K562 (cell line): ENCODE measurements around the gene ANK3. TPM values are rescaled to one million over a fixed set of nuclear protein-coding genes. Genes with fewer than 3 reads are reported as not detected.

Experiments
- ATAC-seq: fragments of 200-7000 bp; cut with Tn5 transposase; 3 replicates; pipeline ENCODE4 v1.9.1; 2020; ENCODE audit warnings: moderate library complexity
- BruUV-seq: library from RNA; stranded (reverse); fragments of 400-500 nt; replicated peaks from 2 replicates; lab custom pipeline; 2021; lab: Mats Ljungman, UMichigan
- CTCF ChIA-PET: fragments of 300-600 bp; formaldehyde crosslinking; extraction: SDS; loops from one replicate; lab custom pipeline; 2021; ENCODE audit warnings: low intra/inter-chr PET ratio; lab: Yijun Ruan, JAX
- POLR2A ChIA-PET: fragments of 300-600, 350-650 bp; sonication (Branson Sonifier 250); formaldehyde crosslinking; extraction: SDS; loops from one replicate; lab custom pipeline; 2021; ENCODE audit warnings: antibody characterized with exemption, inconsistent platforms; lab: Yijun Ruan, JAX
- DNase-seq, 4 experiments: peaks; one replicate each; pipeline versions ENCODE4 v3.0.0 to v3.0.0-alpha.2; 2011 to 2018; ENCODE audit warnings: low spot score in 3 of 4, mixed read lengths in 3 of 4; ENCODE audit errors: extremely low read depth in 1 of 4
- FAIRE-seq: peaks from 2 replicates; lab custom pipeline; 2011; peaks lifted over from hg19 to GRCh38; lab: Jason Lieb, UNC
- H2AFZ ChIP-seq: 2 replicates; pipeline ENCODE4 v1.6.0; 2011; ENCODE audit warnings: low read depth, low read length, control low read depth, inconsistent platforms
- H3K27ac ChIP-seq: fragments of 200-600 bp; 3 replicates; pipeline ENCODE4 v1.8.0; 2011; ENCODE audit warnings: low read depth, mild to moderate bottlenecking, control low read depth, inconsistent platforms, low read length, moderate library complexity, mixed read lengths; ENCODE audit errors: extremely low read depth
- H3K27me3 ChIP-seq, 2 experiments: fragments of 300-600 bp in 1 of 2; 2 replicates in 1 of 2; 3 replicates in 1 of 2; pipeline versions ENCODE4 v1.6.0 to v1.8.0; 2011; ENCODE audit warnings: inconsistent platforms in 2 of 2, low read length in 2 of 2, mild to moderate bottlenecking in 1 of 2, mixed read lengths in 1 of 2, moderate library complexity in 1 of 2; ENCODE audit not compliant: control insufficient read depth in 2 of 2, insufficient read depth in 2 of 2
- H3K36me3 ChIP-seq: fragments of 300-600 bp; 3 replicates; pipeline ENCODE4 v1.8.0; 2011; ENCODE audit warnings: mild to moderate bottlenecking, low read length, inconsistent platforms; ENCODE audit not compliant: control insufficient read depth, insufficient read depth
- H3K4me1 ChIP-seq, 2 experiments: fragments of 200-600 bp in 1 of 2; replicated peaks in 1 of 2; 2 replicates in 1 of 2; 3 replicates in 1 of 2; pipeline versions ENCODE4 v1.5.1 to v1.8.0; 2011; ENCODE audit warnings: inconsistent platforms in 2 of 2, low read length in 2 of 2, mild to moderate bottlenecking in 1 of 2, mixed read lengths in 1 of 2, moderate library complexity in 1 of 2; ENCODE audit not compliant: control insufficient read depth in 2 of 2, insufficient read depth in 2 of 2
- H3K4me2 ChIP-seq: 2 replicates; pipeline ENCODE4 v1.6.1; 2011; ENCODE audit warnings: low read length, control low read depth, inconsistent platforms, mixed read lengths; ENCODE audit not compliant: insufficient read depth
- H3K4me3 ChIP-seq: fragments of 200-600 bp; sonication (generic), shearing (Covaris generic); 2 replicates; pipeline ENCODE4 v1.5.1; 2016; ENCODE audit warnings: control low read depth, inconsistent platforms
- H3K79me2 ChIP-seq: fragments of 200-600 bp; 3 replicates; pipeline ENCODE4 v1.8.0; 2011; ENCODE audit warnings: low read length, inconsistent platforms; ENCODE audit not compliant: control insufficient read depth, insufficient read depth
- H3K9ac ChIP-seq, 2 experiments: 2 replicates each; pipeline versions ENCODE4 v1.6.0 to v1.6.1; 2011; ENCODE audit warnings: low read depth in 2 of 2, low read length in 2 of 2, control low read depth in 1 of 2, inconsistent platforms in 1 of 2, mild to moderate bottlenecking in 1 of 2, mixed read lengths in 1 of 2; ENCODE audit not compliant: insufficient read depth in 1 of 2
- H3K9me1 ChIP-seq: one replicate; pipeline ENCODE4 v1.6.0; 2011; ENCODE audit warnings: inconsistent platforms, mild to moderate bottlenecking, low read length, moderate library complexity; ENCODE audit not compliant: control insufficient read depth, insufficient read depth
- H3K9me3 ChIP-seq: replicated peaks from 2 replicates; pipeline ENCODE4 v1.5.1; 2011; ENCODE audit warnings: low read depth, low read length, inconsistent platforms; ENCODE audit not compliant: control insufficient read depth, insufficient read depth
- H4K20me1 ChIP-seq: replicated peaks from 2 replicates; pipeline ENCODE4 v1.6.1; 2011; ENCODE audit warnings: low read length, inconsistent platforms, mixed read lengths; ENCODE audit not compliant: control insufficient read depth, insufficient read depth
- ARHGAP35 ChIP-seq: fragments of 450-650 bp; IDR thresholded peaks from 2 replicates; pipeline ENCODE4 v1.6.1; 2018; ENCODE audit not compliant: partially characterized antibody
- EP300 ChIP-seq: IDR thresholded peaks from 2 replicates; pipeline ENCODE4 v1.6.1; 2012; ENCODE audit warnings: low read length, improper control_type of control experiment
- EZH2 ChIP-seq: IDR thresholded peaks from 2 replicates; pipeline ENCODE4 v1.6.1; 2012; ENCODE audit warnings: low read depth, mild to moderate bottlenecking, inconsistent platforms, low read length, borderline replicate concordance
- FOXA1 ChIP-seq: fragments of 450-650 bp; IDR thresholded peaks from 2 replicates; pipeline ENCODE4 v1.6.1; 2016; ENCODE audit warnings: mild to moderate bottlenecking, borderline replicate concordance
- HDAC3 ChIP-seq: fragments of 450-650 bp; IDR thresholded peaks from 2 replicates; pipeline ENCODE4 v1.6.1; 2018; ENCODE audit warnings: borderline replicate concordance, mild to moderate bottlenecking, moderate library complexity; ENCODE audit not compliant: partially characterized antibody
- MAFK ChIP-seq: IDR thresholded peaks from 2 replicates; pipeline ENCODE4 v1.6.1; 2011; ENCODE audit warnings: low read length, improper control_type of control experiment
- RBM15 ChIP-seq: fragments of 200-400 bp; formaldehyde crosslinking; IDR thresholded peaks from 2 replicates; pipeline ENCODE4 v1.6.1; 2018; ENCODE audit warnings: mild to moderate bottlenecking, low read length, moderate library complexity; ENCODE audit not compliant: insufficient read depth
- RBM22 ChIP-seq: fragments of 200-400 bp; formaldehyde crosslinking; IDR thresholded peaks from 2 replicates; pipeline ENCODE4 v1.6.1; 2018; ENCODE audit warnings: low read length, low read depth; ENCODE audit not compliant: poor library complexity, severe bottlenecking
- SREBF2 ChIP-seq: sonication (generic); formaldehyde crosslinking; IDR thresholded peaks from 2 replicates; pipeline ENCODE4 v1.4.0; 2020; ENCODE audit warnings: mild to moderate bottlenecking, missing genetic modification reagents
- TEAD1 ChIP-seq, 2 experiments: fragments of 450-650 bp in 1 of 2; sonication (generic) in 1 of 2; formaldehyde crosslinking; IDR thresholded peaks; 2 replicates each; pipeline versions ENCODE4 v1.4.0 to v1.8.0; 2020 to 2022; ENCODE audit warnings: mild to moderate bottlenecking in 2 of 2, missing genetic modification reagents in 1 of 2
- WHSC1 ChIP-seq: IDR thresholded peaks from one replicate; pipeline ENCODE4 v1.6.1; 2012; ENCODE audit warnings: low read length, control low read depth, inconsistent platforms
- in situ Hi-C: fragments of 300-500 bp; cut with MboI; formaldehyde crosslinking; loops from 4 replicates; pipeline ENCODE4 v1.15.0; 2018; ENCODE audit warnings: inconsistent platforms, mixed read lengths
- intact Hi-C: fragments of 100-400 bp; cut with micrococcal nuclease; formaldehyde crosslinking; loops from 2 replicates; pipeline ENCODE4 v1.14.2; 2022
- polyA plus RNA-seq, 8 experiments: library from polyadenylated mRNA; depleted of rRNA in 4 of 8; stranded (reverse) in 5 of 8; unstranded in 3 of 8; fragments of >200 nt; fragmentation: Nextera tagmentation in 2 of 8; fragmentation: Illumina TruSeq in 1 of 8; extraction: Ambion mirVana in 2 of 8; extraction: Trizol in 1 of 8; gene quantifications; 2 replicates each; pipeline versions ENCODE4 v1.2.1 to v1.2.3, GENCODE V29; 2011 to 2014; ENCODE audit warnings: inconsistent platforms in 1 of 8, missing spikeins in 1 of 8
- total RNA-seq, 7 experiments: library from RNA; depleted of rRNA in 6 of 7; stranded (reverse); fragments of >200 nt in 6 of 7; fragmentation: Illumina TruSeq in 2 of 7; extraction: Trizol in 2 of 7; gene quantifications; 2 replicates each; pipeline versions ENCODE4 v1.2.1 to v1.2.3, GENCODE V29; 2011 to 2021; ENCODE audit warnings: low replicate concordance in 1 of 7
- TF ChIP-seq, protein P1 (sequence below): sonication (generic); formaldehyde crosslinking; IDR thresholded peaks from 2 replicates; pipeline ENCODE4 v1.8.1; 2022; ENCODE audit warnings: missing genetic modification reagents
- TF ChIP-seq, protein P2 (sequence below): sonication (generic); formaldehyde crosslinking; IDR thresholded peaks from 2 replicates; pipeline ENCODE4 v1.9.0; 2022; ENCODE audit warnings: mild to moderate bottlenecking, missing genetic modification reagents

ANK3 gene
- total and polyA plus RNA-seq, 9 of the 15 experiments (the other 6 are each of a cell fraction or from before 2014, with no cell fraction given): 10.0 to 32.3 (median 17.9) TPM

DNA sequence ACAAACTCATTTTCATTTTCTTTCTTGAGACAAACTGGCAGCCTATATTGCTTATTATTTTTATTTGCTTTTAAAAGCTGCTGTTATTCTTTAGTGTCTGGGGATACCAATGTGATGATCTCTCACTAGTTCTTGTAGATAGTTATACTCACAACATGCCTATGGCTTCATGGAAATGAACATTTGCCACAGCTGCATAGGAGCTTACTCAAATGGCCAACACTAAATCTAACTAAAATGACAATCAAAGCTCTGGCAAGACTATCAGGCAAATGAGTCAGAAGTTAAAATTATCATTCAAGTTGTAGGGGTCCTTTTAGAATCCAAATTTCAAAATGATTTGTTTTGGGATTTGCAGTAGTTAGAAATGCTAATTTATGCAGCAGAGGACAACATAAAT is 225.9 kb downstream of the ANK3 start:
- Histone ChIP-seq H3K79me2 (no peaks in the 10 kb centered on the region), H3K4me2 (no peak overlapping the region), H3K27ac (no peak overlapping the region), H4K20me1 (no peaks in the 10 kb centered on the region), H3K9me3 (no peaks in the 10 kb centered on the region), H3K9me1 (no peaks in the 10 kb centered on the region), H3K9ac (no peak overlapping the region), H2AFZ (no peak overlapping the region), H3K4me3 (no peak overlapping the region), H3K36me3 (no peaks in the 10 kb centered on the region), H3K27me3 (no peaks in the 10 kb centered on the region), H3K4me1 (no peaks in the 10 kb centered on the region)
- FAIRE-seq (no peak), ATAC-seq (no peak), DNase-seq (no peak)
- ChIA-PET CTCF (no interaction called here), POLR2A (interaction anchor here (1.1 kb wide), 1 partner anchor 12 kb away, joined by 3 read pairs; no protein-coding TSS in a partner anchor)
- BruUV-seq: no TSS peak
- TF ChIP-seq EP300: no peak
- TF ChIP-seq RBM15: no peak
- no peak for TF ChIP-seq WHSC1
- no peak for TF ChIP-seq FOXA1
- TF ChIP-seq HDAC3: no peak
- no peak for TF ChIP-seq EZH2
- no peak for TF ChIP-seq ARHGAP35
- no peak for TF ChIP-seq RBM22
- TF ChIP-seq, protein P1, sequence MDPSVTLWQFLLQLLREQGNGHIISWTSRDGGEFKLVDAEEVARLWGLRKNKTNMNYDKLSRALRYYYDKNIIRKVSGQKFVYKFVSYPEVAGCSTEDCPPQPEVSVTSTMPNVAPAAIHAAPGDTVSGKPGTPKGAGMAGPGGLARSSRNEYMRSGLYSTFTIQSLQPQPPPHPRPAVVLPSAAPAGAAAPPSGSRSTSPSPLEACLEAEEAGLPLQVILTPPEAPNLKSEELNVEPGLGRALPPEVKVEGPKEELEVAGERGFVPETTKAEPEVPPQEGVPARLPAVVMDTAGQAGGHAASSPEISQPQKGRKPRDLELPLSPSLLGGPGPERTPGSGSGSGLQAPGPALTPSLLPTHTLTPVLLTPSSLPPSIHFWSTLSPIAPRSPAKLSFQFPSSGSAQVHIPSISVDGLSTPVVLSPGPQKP (CRISPR knock-in tag): no peak
- TF ChIP-seq SREBF2 (CRISPR knock-in tag): no peak
- TF ChIP-seq, protein P2, sequence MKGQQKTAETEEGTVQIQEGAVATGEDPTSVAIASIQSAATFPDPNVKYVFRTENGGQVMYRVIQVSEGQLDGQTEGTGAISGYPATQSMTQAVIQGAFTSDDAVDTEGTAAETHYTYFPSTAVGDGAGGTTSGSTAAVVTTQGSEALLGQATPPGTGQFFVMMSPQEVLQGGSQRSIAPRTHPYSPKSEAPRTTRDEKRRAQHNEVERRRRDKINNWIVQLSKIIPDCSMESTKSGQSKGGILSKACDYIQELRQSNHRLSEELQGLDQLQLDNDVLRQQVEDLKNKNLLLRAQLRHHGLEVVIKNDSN (CRISPR knock-in tag): no peak
- no peak for TF ChIP-seq TEAD1 (CRISPR knock-in tag; IDR thresholded peaks at IDR 0.05)
- TF ChIP-seq MAFK: no peak
- in situ Hi-C loops: no loop called here
- intact Hi-C loops: no loop called here
